HepG2 (cell line): Measurements from ENCODE around the gene EMP2. TPM values are rescaled to one million over a fixed set of nuclear protein-coding genes. Genes with fewer than 3 reads are reported as not detected.

ENCODE experiments used
- ATAC-seq: fragments of 200-7000 bp; cut with Tn5 transposase; 3 replicates; pipeline ENCODE4 v1.9.1; 2020; ENCODE audit warnings: mild to moderate bottlenecking, moderate library complexity
- BruUV-seq: library from RNA; stranded (reverse); fragments of 400-500 nt; replicated peaks from 2 replicates; lab custom pipeline; 2021; lab: Mats Ljungman, UMichigan
- CTCF ChIA-PET: fragments of 300-600 bp; formaldehyde crosslinking; extraction: SDS; loops from one replicate; lab custom pipeline; 2021; ENCODE audit warnings: low total read pairs, inconsistent platforms, low intra/inter-chr PET ratio; lab: Yijun Ruan, JAX
- POLR2A ChIA-PET: fragments of 350-600 bp; sonication (Branson Sonifier 250); formaldehyde crosslinking; loops from one replicate; lab custom pipeline; 2020; ENCODE audit warnings: antibody characterized with exemption, inconsistent platforms; lab: Yijun Ruan, JAX
- DNase-seq: peaks from one replicate; pipeline ENCODE4 v3.0.0-alpha.2; 2015; ENCODE audit warnings: low spot score
- FAIRE-seq: peaks from 3 replicates; lab custom pipeline; 2011; peaks lifted over from hg19 to GRCh38; lab: Jason Lieb, UNC
- H2AFZ ChIP-seq: one replicate; pipeline ENCODE4 v1.6.1; 2011; ENCODE audit warnings: low read length, inconsistent platforms
- H3K27ac ChIP-seq: fragments of 300-600 bp; 3 replicates; pipeline ENCODE4 v1.8.0; 2011; ENCODE audit warnings: mixed run types, mild to moderate bottlenecking, mixed read lengths, low read length, inconsistent platforms; ENCODE audit not compliant: insufficient read depth; ENCODE audit errors: extremely low read length
- H3K27me3 ChIP-seq, 2 experiments: fragments of 200-600 bp in 1 of 2; 2 replicates in 1 of 2; 3 replicates in 1 of 2; pipeline versions ENCODE4 v1.6.0 to v1.8.0; 2011; ENCODE audit warnings: low read length in 2 of 2, mild to moderate bottlenecking in 2 of 2, moderate library complexity in 2 of 2, inconsistent platforms in 1 of 2; ENCODE audit not compliant: insufficient read depth in 2 of 2, control insufficient read depth in 1 of 2
- H3K36me3 ChIP-seq, 2 experiments: fragments of 200-600 bp in 1 of 2; replicated peaks in 1 of 2; 2 replicates in 1 of 2; 3 replicates in 1 of 2; pipeline versions ENCODE4 v1.5.1 to v1.8.0; 2011; ENCODE audit warnings: low read length in 2 of 2, inconsistent platforms in 1 of 2; ENCODE audit not compliant: insufficient read depth in 2 of 2, control insufficient read depth in 1 of 2
- H3K4me1 ChIP-seq: 2 replicates; pipeline ENCODE4 v1.5.1; 2012; ENCODE audit warnings: low read length, inconsistent platforms; ENCODE audit not compliant: insufficient read depth
- H3K4me2 ChIP-seq: 2 replicates; pipeline ENCODE4 v1.6.0; 2011; ENCODE audit warnings: low read depth, low read length, inconsistent platforms
- H3K4me3 ChIP-seq, 3 experiments: fragments of 200-600 bp in 1 of 3; sonication (generic), shearing (Covaris generic) in 1 of 3; replicated peaks in 1 of 3; 2 replicates each; pipeline ENCODE4 v1.5.1; 2011 to 2016; ENCODE audit warnings: low read length in 3 of 3, inconsistent platforms in 2 of 3, low read depth in 2 of 3, mild to moderate bottlenecking in 2 of 3, control low read depth in 1 of 3, mixed read lengths in 1 of 3; ENCODE audit not compliant: insufficient read depth in 1 of 3
- H3K79me2 ChIP-seq: one replicate; pipeline ENCODE4 v1.6.1; 2011; ENCODE audit warnings: low read length, inconsistent platforms; ENCODE audit not compliant: insufficient read depth
- H3K9ac ChIP-seq: 2 replicates; pipeline ENCODE4 v1.6.0; 2011; ENCODE audit warnings: mild to moderate bottlenecking, low read depth, low read length, inconsistent platforms; ENCODE audit not compliant: insufficient read depth
- H3K9me3 ChIP-seq: 2 replicates; pipeline ENCODE4 v1.5.1; 2012; ENCODE audit warnings: mild to moderate bottlenecking, low read length
- H4K20me1 ChIP-seq: 2 replicates; pipeline ENCODE4 v1.6.0; 2011; ENCODE audit warnings: inconsistent platforms, mild to moderate bottlenecking, low read length, moderate library complexity; ENCODE audit not compliant: insufficient read depth
- BRF2 ChIP-seq: sonication (generic); formaldehyde crosslinking; IDR thresholded peaks from 2 replicates; pipeline ENCODE4 v1.8.1; 2022; ENCODE audit warnings: mild to moderate bottlenecking, missing genetic modification reagents
- ERF ChIP-seq: IDR thresholded peaks from 2 replicates; pipeline ENCODE4 v1.6.1; 2018; ENCODE audit warnings: missing biosample characterization, missing genetic modification reagents
- KLF9 ChIP-seq: IDR thresholded peaks from 2 replicates; pipeline ENCODE4 v1.6.1; 2016; ENCODE audit warnings: low read depth
- NONO ChIP-seq, 2 experiments: fragments of 450-650 bp in 1 of 2; sonication (generic) in 1 of 2; formaldehyde crosslinking in 1 of 2; IDR thresholded peaks in 1 of 2; conservative IDR thresholded peaks in 1 of 2; 2 replicates each; pipeline versions ENCODE4 v1.6.1 to v1.8.0; 2017 to 2022; ENCODE audit warnings: mild to moderate bottlenecking in 1 of 2, missing genetic modification reagents in 1 of 2, moderate library complexity in 1 of 2
- POGK ChIP-seq: sonication (generic); formaldehyde crosslinking; conservative IDR thresholded peaks from 2 replicates; pipeline ENCODE4 v1.8.0; 2022; ENCODE audit warnings: mild to moderate bottlenecking, moderate library complexity, missing genetic modification reagents
- SMC3 ChIP-seq: IDR thresholded peaks from 2 replicates; pipeline ENCODE4 v1.6.1; 2011; ENCODE audit warnings: low read length, improper control_type of control experiment
- SNAPC4 ChIP-seq: sonication (generic); formaldehyde crosslinking; IDR thresholded peaks from 2 replicates; pipeline ENCODE4 v1.4.0; 2020; ENCODE audit warnings: mild to moderate bottlenecking, missing genetic modification reagents
- SRSF1 ChIP-seq: fragments of 200-400 bp; formaldehyde crosslinking; optimal IDR thresholded peaks from 2 replicates; pipeline ENCODE3; 2017; ENCODE audit warnings: mild to moderate bottlenecking, low read depth, low read length, moderate library complexity
- TBX2 ChIP-seq: sonication (generic); formaldehyde crosslinking; IDR thresholded peaks from 2 replicates; pipeline ENCODE4 v1.5.0; 2020; ENCODE audit warnings: missing genetic modification reagents, mild to moderate bottlenecking, borderline replicate concordance
- TBX3 ChIP-seq: fragments of 450-650 bp; IDR thresholded peaks from 2 replicates; pipeline ENCODE4 v1.6.1; 2017; ENCODE audit warnings: antibody characterized with exemption, mild to moderate bottlenecking, inconsistent platforms, borderline replicate concordance
- TOE1 ChIP-seq: sonication (generic); formaldehyde crosslinking; IDR thresholded peaks from 2 replicates; pipeline ENCODE4 v1.4.0; 2020; ENCODE audit warnings: mild to moderate bottlenecking, missing genetic modification reagents
- ZBTB43 ChIP-seq: sonication (generic); formaldehyde crosslinking; conservative IDR thresholded peaks from 2 replicates; pipeline ENCODE4 v1.4.0; 2020; ENCODE audit warnings: missing genetic modification reagents
- ZFP41 ChIP-seq: sonication (generic); formaldehyde crosslinking; IDR thresholded peaks from 2 replicates; pipeline ENCODE4 v1.4.0; 2020; ENCODE audit warnings: mild to moderate bottlenecking, missing genetic modification reagents, borderline replicate concordance
- ZNF329 ChIP-seq: sonication (generic); formaldehyde crosslinking; IDR thresholded peaks from 2 replicates; pipeline ENCODE4 v1.9.0; 2021; ENCODE audit warnings: low read depth, mild to moderate bottlenecking, missing genetic modification reagents
- WGBS: methylation state at CpG from one replicate; pipeline ENCODE4 v1.1.6; 2017; ENCODE audit warnings: low lambda C conversion rate; 5-methylcytosine and 5-hydroxymethylcytosine counted together
- in situ Hi-C: cut with HindIII; loops from 2 replicates; pipeline ENCODE4 v1.10.0; 2017; ENCODE audit warnings: low pct_unique_long_range_greater_than_20kb; ENCODE audit not compliant: extremely low pct_ligation_motif_present
- intact Hi-C: fragments of 100-400 bp; cut with micrococcal nuclease; formaldehyde crosslinking; loops from one replicate; pipeline ENCODE4 v1.10.0; 2022; ENCODE audit not compliant: unreplicated experiment
- polyA plus RNA-seq, 8 experiments: library from polyadenylated mRNA; depleted of rRNA in 3 of 8; stranded (reverse) in 7 of 8; unstranded in 1 of 8; fragments of >200 nt; fragmentation: Illumina TruSeq in 4 of 8; extraction: Trizol in 4 of 8; gene quantifications; 2 replicates each; pipeline versions ENCODE4 v1.2.1 to v1.2.3, GENCODE V29; 2011 to 2016; ENCODE audit warnings: low read depth in 4 of 8, missing spikeins in 1 of 8, mixed read lengths in 1 of 8; ENCODE audit not compliant: insufficient read depth in 1 of 8
- total RNA-seq, 5 experiments: library from RNA; depleted of rRNA; stranded (reverse); fragments of >200 nt; fragmentation: Illumina TruSeq; extraction: Trizol; gene quantifications; 2 replicates each; pipeline ENCODE4 v1.2.3, GENCODE V29; 2016; ENCODE audit warnings: low read depth in 1 of 5

Gene EMP2
- total and polyA plus RNA-seq, 2 of the 13 experiments (the other 11 are each of a cell fraction or from before 2014, with no cell fraction given) = 24.6 to 91.2 TPM

- ChIA-PET CTCF (no interaction called here), POLR2A (interaction anchor here (0.7 to 1.8 kb wide), 4 partner anchors 9 to 214 kb away, joined by 3 to 4 read pairs (median 4); partner anchors contain the start of gene ATF7IP2)
- BruUV-seq = TSS peak; percentile 19
- no peaks in the 10 kb centered on the region for H4K20me1 ChIP-seq
- peaks cover 8 to 20% of the 10 kb centered on the region in 2 experiments for H3K36me3 ChIP-seq
- in situ Hi-C loops = no loop called here
- H3K4me2 ChIP-seq = no peak overlapping the region
- H3K27me3 ChIP-seq = no peaks in the 10 kb centered on the region
- DNase-seq (no peak), ATAC-seq (no peak), FAIRE-seq (no peak)
- 92% methylated on average over 1 of the region's 1 CpG for WGBS
- H3K79me2 ChIP-seq = no peaks in the 10 kb centered on the region
- H3K4me1 ChIP-seq = peaks cover 13% of the 10 kb centered on the region
- no peak overlapping the region for H3K27ac ChIP-seq
- no peak overlapping the region for H2AFZ ChIP-seq
- H3K9ac ChIP-seq = no peak overlapping the region
- no peak overlapping the region for H3K4me3 ChIP-seq
- H3K9me3 ChIP-seq = no peaks in the 10 kb centered on the region
- intact Hi-C loops = no loop called here
- TF ChIP-seq ZBTB43 (CRISPR knock-in tag) (no peak), BRF2 (CRISPR knock-in tag) (no peak), SRSF1 (no peak), SMC3 (no peak), NONO (IDR thresholded peaks at IDR 0.05) (no peak), NONO (CRISPR knock-in tag; conservative IDR thresholded peaks at IDR 0.05) (no peak), POGK (CRISPR knock-in tag) (no peak), ZFP41 (CRISPR knock-in tag) (no peak), TBX2 (CRISPR knock-in tag) (no peak), KLF9 (CRISPR knock-in tag) (no peak), ERF (no peak), ZNF329 (CRISPR knock-in tag) (no peak), SNAPC4 (no peak), TOE1 (CRISPR knock-in tag) (no peak), TBX3 (no peak)
Measured at GRCh38 chr16:10529895-10530669, 50.3 kb downstream of the EMP2 start.
